Right lobe of liver (tissue), 4 donors: ENCODE data around the gene SLC2A6.

Experiments
- POLR2A ChIP-seq: fragments of 450-650 bp; IDR thresholded peaks from one replicate; pipeline ENCODE4 v1.6.1; 2017; ENCODE audit warnings: antibody characterized with exemption, mild to moderate bottlenecking
- TF ChIP-seq, protein P1 (sequence below), 4 donors: fragments of 200-600 bp in 3 of 4; fragments of 450-650 bp in 1 of 4; IDR thresholded peaks; one replicate each; pipeline versions ENCODE4 v1.5.1 to v1.8.0; 2016 to 2022; ENCODE audit warnings: antibody characterized with exemption in 4 of 4, mild to moderate bottlenecking in 2 of 4
- donor health status: DM: no; HTN: no; CAD: no.
- donor health status: DM: no; HTN: no; CAD: no.
- donor health status: DM: no; HTN: yes; CAD: no.

GRCh38 chr9:133524679-133525228 is 45.9 kb upstream of the SLC2A6 start, which contains the start of gene MYMK:
- no peak for TF ChIP-seq POLR2A
- TF ChIP-seq, protein P1, sequence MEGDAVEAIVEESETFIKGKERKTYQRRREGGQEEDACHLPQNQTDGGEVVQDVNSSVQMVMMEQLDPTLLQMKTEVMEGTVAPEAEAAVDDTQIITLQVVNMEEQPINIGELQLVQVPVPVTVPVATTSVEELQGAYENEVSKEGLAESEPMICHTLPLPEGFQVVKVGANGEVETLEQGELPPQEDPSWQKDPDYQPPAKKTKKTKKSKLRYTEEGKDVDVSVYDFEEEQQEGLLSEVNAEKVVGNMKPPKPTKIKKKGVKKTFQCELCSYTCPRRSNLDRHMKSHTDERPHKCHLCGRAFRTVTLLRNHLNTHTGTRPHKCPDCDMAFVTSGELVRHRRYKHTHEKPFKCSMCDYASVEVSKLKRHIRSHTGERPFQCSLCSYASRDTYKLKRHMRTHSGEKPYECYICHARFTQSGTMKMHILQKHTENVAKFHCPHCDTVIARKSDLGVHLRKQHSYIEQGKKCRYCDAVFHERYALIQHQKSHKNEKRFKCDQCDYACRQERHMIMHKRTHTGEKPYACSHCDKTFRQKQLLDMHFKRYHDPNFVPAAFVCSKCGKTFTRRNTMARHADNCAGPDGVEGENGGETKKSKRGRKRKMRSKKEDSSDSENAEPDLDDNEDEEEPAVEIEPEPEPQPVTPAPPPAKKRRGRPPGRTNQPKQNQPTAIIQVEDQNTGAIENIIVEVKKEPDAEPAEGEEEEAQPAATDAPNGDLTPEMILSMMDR (IDR thresholded peaks at IDR 0.05): no peak
